ENCODE data around the gene PTCD1.

PTCD1 gene, protein sequence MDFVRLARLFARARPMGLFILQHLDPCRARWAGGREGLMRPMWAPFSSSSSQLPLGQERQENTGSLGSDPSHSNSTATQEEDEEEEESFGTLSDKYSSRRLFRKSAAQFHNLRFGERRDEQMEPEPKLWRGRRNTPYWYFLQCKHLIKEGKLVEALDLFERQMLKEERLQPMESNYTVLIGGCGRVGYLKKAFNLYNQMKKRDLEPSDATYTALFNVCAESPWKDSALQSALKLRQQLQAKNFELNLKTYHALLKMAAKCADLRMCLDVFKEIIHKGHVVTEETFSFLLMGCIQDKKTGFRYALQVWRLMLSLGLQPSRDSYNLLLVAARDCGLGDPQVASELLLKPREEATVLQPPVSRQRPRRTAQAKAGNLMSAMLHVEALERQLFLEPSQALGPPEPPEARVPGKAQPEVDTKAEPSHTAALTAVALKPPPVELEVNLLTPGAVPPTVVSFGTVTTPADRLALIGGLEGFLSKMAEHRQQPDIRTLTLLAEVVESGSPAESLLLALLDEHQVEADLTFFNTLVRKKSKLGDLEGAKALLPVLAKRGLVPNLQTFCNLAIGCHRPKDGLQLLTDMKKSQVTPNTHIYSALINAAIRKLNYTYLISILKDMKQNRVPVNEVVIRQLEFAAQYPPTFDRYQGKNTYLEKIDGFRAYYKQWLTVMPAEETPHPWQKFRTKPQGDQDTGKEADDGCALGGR

DNA sequence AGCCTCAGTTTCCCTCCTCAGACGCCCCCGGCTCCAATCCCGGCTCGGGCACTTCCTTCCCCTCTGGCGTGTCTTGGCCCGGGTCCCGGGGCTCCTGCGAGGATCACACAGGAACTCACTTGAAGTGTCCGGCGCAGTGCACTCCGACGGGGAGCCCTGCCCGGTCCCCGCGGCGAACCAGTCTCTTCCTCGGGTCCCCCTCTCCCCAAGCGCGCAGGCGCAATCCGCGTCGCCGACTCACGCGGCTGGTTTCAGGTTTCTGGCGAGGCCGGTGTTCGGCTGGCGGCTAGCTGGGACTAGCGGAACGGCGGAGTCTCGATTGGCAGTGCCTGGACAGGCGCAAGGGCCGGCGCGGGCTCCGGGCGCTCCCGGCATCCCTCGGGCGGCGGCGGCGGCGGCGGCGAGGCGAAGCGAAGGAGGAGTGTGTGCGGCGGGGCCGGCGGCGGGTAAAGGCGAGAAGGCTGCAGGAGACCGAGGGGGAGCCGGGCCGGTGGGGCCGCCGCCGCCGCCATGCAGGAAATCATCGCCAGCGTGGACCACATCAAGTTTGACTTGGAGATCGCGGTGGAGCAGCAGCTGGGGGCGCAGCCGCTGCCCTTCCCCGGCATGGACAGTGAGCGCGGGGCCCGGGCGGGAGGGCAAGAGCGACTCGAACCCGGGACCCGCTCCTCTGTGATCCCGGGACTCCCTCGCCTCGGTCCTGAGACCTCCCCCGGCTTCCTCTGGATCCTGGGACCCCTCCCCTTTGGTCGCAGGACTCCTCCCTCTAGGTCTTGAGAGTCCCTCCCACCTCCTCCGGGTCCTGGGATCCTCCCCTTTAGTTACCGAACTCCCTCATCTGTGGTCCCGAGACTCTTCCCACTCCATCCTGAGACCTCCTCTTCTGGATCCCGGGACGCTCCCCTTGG, at the start of gene PTCD1, which contains the start of gene CPSF4:
Gene PTCD1, minus strand, starts transcription at position 226 of the 908 bp plus-strand sequence. CDS start 3,556 bp downstream, outside the sequence.
Gene CPSF4, plus strand, starts transcription at position 371 of the 908 bp plus-strand sequence. Its CDS starts 140 bp downstream, at position 511.
- peak; percentile 93 for DNase-seq

- DNase-seq, result no peak
These were observed 46.5 kb upstream of the PTCD1 start for GRCh38 chr7:99485094-99485493.

GRCh38 chr7:99478464-99479440, 40.2 kb upstream of the PTCD1 start:
- DNase-seq, result no peak

GRCh38 chr7:99476107-99476506, 37.5 kb upstream of the PTCD1 start:
- no peak for DNase-seq

- no peak for DNase-seq
These were observed 34.7 kb upstream of the PTCD1 start for GRCh38 chr7:99473315-99473596.

DNA sequence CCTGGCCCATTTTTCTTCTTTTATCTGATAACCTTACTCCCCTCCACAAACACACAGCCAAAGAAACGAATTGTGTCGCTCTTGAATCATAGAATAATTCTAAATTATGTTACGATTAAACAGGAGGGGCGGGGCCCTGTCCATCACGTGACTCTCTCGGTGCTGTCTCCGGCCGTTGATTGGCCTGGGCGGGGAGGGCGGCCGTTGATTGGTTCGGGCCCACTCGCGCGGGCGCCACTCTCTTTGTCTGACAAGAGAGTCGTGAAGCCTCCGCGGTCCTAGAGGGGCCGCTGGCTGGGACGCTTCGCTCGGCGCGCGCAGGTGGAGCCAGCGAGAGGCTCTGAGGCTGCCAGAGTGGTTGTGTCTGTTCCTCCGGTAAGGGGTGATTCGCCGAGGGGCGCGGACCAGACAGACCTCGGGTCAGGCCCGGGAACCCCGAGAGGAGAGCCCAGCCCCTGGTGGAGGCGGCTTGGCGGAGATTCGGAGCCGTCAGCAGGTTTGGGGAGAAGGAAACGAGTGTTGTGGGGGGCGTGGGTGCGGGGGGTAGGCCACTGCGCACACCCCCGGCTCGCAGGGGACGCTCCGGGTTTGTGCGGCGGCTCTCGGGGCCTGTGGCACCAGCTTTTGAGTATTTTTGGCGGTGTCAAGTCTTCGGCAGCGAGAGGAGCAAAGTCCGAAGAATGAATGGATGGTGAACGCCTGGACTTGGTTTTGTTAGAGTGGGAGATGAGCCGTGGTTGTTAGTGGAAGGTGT, 34.1 kb upstream of the PTCD1 start, which contains the start of gene ZNF789:
Gene ZNF789, plus strand, starts transcription at position 330 of the 754 bp plus-strand sequence. CDS start 3,567 bp downstream, outside the sequence.
- DNase-seq, result peak; percentile 98 to 99

DNA sequence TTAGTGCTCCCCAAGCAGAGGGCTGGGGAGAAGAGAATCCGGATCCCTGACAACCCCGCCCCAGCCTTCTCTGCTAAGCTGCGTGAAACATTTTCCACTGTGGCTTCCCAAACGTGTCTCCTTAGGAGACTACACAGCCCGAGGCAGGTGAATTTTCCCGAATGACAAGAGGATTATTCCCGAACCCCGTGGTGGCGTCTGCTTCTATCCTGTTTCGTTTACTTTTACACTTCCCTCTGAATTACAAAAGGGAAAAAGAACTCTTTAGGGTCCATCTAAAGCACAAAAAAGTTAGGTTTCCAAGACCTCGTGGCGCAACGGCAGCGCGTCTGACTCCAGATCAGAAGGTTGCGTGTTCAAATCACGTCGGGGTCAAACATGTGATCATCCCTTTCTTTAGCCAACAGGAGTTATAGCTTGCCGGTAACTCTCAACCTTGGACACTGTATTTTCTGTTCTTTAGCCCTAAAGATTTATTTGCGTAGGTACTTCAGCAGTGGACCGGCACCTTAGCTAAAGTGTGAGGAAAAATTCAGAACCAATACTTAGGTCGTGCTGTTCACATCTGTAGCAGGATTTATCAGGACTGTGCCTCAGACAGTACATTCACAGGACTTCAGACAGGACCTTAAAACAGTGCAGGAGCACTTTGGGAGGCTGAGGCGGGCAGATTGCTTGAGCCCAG, 30.9 kb upstream of the PTCD1 start:
- DNase-seq, result no peak

- no peak for DNase-seq
These were observed 29.8 kb upstream of the PTCD1 start for GRCh38 chr7:99468336-99468918.

- DNase-seq, result no peak
These were observed 26.8 kb upstream of the PTCD1 start for GRCh38 chr7:99465421-99465768.

DNA sequence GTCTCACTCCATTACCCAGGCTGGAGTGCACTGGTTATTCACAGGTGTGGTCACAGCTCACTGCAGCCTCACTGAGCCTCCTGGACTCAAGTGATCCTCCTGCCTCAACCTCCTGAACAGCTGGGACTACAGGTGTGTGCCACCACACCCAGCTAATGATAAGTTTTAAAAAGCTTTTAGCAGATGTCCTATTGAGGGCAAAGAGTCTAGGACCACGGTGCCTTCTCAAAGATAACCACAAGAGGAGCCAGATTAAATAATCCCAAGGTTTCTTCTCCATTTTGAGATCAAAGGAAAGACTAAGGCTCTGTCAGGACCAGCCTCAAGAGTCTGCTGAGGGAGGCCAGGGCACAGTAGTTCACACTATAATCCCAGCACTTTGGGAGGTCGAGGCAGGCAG, 22.6 kb upstream of the PTCD1 start:
- no peak for DNase-seq

GRCh38 chr7:99460651-99461050, 22.1 kb upstream of the PTCD1 start:
- DNase-seq, result no peak

DNA sequence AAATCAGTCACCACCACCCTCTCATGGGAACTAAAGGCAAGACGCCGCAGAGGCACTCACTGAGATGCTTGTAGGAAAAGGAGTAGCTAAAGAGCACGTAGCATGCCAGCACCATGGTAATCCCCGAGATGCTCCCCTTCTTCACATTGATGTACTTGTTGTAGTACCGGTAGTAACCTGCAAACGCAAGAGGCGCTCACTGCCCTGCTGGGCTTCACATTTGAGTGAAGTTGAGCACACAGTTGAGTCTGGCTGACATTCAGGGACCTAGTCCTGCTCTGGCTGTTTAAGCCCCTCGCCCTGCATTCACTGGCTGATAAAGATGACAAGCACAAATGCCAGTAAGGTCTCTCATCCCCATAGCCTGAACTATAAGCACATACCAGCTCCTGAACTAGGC, 20.5 kb upstream of the PTCD1 start:
- DNase-seq, result peak in 1 of 2 donors; percentile 38

- no peak for DNase-seq
These were observed 19.3 kb upstream of the PTCD1 start for GRCh38 chr7:99457650-99458493.

DNA sequence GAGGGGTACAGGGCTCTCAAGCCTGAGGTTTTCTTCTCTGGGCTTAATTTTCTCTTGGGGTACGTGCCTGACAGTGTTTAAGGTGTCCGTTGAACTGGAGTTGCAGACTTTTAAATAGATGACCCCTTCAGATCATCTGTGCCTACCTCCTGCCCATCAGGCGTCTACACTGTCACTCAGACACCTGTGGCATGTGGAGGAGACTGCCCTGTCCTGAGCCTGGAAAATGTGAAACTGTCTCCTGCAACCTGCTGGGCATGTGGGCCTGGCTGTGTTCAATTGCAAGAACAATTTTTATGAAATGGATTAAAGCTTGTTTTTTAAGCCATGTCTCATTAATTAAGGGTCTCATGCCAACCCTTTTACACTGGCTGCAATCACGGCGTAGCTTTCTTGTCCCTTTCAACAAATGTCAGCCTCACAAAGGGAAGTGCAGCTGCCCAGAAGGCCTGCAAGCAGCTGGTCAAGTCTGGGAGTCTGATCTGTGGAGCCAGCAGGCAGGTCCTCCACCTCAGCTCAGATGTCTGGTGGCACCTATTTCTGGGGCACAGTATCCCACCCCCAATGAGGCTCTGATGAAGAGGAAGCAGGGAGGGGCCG, 18.6 kb upstream of the PTCD1 start:
- DNase-seq, result no peak

- no peak for DNase-seq
These were observed 17.7 kb upstream of the PTCD1 start for GRCh38 chr7:99456288-99456687.

GRCh38 chr7:99455874-99456273, 17.3 kb upstream of the PTCD1 start:
- DNase-seq, result no peak

- DNase-seq, result no peak
These were observed 14.5 kb upstream of the PTCD1 start for GRCh38 chr7:99453105-99453504.

GRCh38 chr7:99452541-99452940, 13.9 kb upstream of the PTCD1 start:
- DNase-seq, result no peak

- DNase-seq, result no peak
These were observed 13.3 kb upstream of the PTCD1 start for GRCh38 chr7:99451936-99452335.
